Endothelial cell of umbilical vein (primary cell): Measurements from ENCODE around the gene CISH. TPM values are rescaled to one million over a fixed set of nuclear protein-coding genes. Genes with fewer than 3 reads are reported as not detected.

Experiments
- BruUV-seq: library from RNA; stranded (reverse); fragments of 400-500 nt; replicated peaks from 2 replicates; lab custom pipeline; 2021; lab: Mats Ljungman, UMichigan
- CTCF ChIA-PET: fragments of 300-600, 350-600 bp; sonication (Branson Sonifier 250); formaldehyde crosslinking; loops from one replicate; lab custom pipeline; 2021; ENCODE audit warnings: antibody characterized with exemption, inconsistent platforms; lab: Charles Lee
- POLR2A ChIA-PET: fragments of 300-600, 350-600 bp; sonication (Branson Sonifier 250); formaldehyde crosslinking; loops from one replicate; lab custom pipeline; 2021; ENCODE audit warnings: antibody characterized with exemption, inconsistent platforms; lab: Charles Lee
- DNase-seq: peaks from one replicate; pipeline ENCODE4 v3.0.0-alpha.2; 2011; ENCODE audit warnings: low read depth, low spot score
- FAIRE-seq: peaks from 2 replicates; lab custom pipeline; 2011; peaks lifted over from hg19 to GRCh38; lab: Jason Lieb, UNC
- H2AFZ ChIP-seq: 2 replicates; pipeline ENCODE4 v1.6.0; 2012; ENCODE audit warnings: low read depth, low read length, control low read depth, inconsistent platforms
- H3K27ac ChIP-seq: 2 replicates; pipeline ENCODE4 v1.5.1; 2011; ENCODE audit warnings: low read depth, mild to moderate bottlenecking, control low read depth, low read length, moderate library complexity; ENCODE audit not compliant: insufficient read depth
- H3K27me3 ChIP-seq, 2 experiments: 2 replicates each; pipeline versions ENCODE4 v1.6.0 to v1.6.1; 2011; ENCODE audit warnings: low read length in 2 of 2, mixed read lengths in 1 of 2; ENCODE audit not compliant: control insufficient read depth in 2 of 2, insufficient read depth in 2 of 2
- H3K36me3 ChIP-seq, 2 experiments: 2 replicates in 1 of 2; 3 replicates in 1 of 2; pipeline ENCODE4 v1.5.1; 2011; ENCODE audit warnings: low read length in 2 of 2, mild to moderate bottlenecking in 1 of 2, moderate library complexity in 1 of 2; ENCODE audit not compliant: control insufficient read depth in 2 of 2, insufficient read depth in 2 of 2; ENCODE audit errors: extremely low read depth in 1 of 2
- H3K4me1 ChIP-seq: 3 replicates; pipeline ENCODE4 v1.5.1; 2011; ENCODE audit warnings: mild to moderate bottlenecking, low read length; ENCODE audit not compliant: control insufficient read depth, insufficient read depth; ENCODE audit errors: extremely low read depth
- H3K4me2 ChIP-seq: 2 replicates; pipeline ENCODE4 v1.6.1; 2011; ENCODE audit warnings: low read length, control low read depth, mixed read lengths; ENCODE audit not compliant: insufficient read depth
- H3K4me3 ChIP-seq, 3 experiments: fragments of 200-600 bp in 1 of 3; sonication (generic), shearing (Covaris generic) in 1 of 3; replicated peaks in 1 of 3; 2 replicates each; pipeline ENCODE4 v1.5.1; 2011 to 2016; ENCODE audit warnings: control low read depth in 3 of 3, low read length in 3 of 3, mild to moderate bottlenecking in 2 of 3, inconsistent platforms in 1 of 3, low read depth in 1 of 3, moderate library complexity in 1 of 3; ENCODE audit not compliant: insufficient read depth in 1 of 3
- H3K79me2 ChIP-seq: 2 replicates; pipeline ENCODE4 v1.6.0; 2012; ENCODE audit warnings: low read length, inconsistent platforms; ENCODE audit not compliant: control insufficient read depth, insufficient read depth
- H3K9ac ChIP-seq: replicated peaks from 2 replicates; pipeline ENCODE3; 2011; ENCODE audit warnings: low read length, control low read depth; ENCODE audit not compliant: insufficient read depth; ENCODE audit errors: extremely low read depth
- H3K9me1 ChIP-seq: replicated peaks from 3 replicates; pipeline ENCODE4 v1.6.0; 2011; ENCODE audit warnings: mild to moderate bottlenecking, low read length; ENCODE audit not compliant: control insufficient read depth, insufficient read depth; ENCODE audit errors: extremely low read depth
- H3K9me3 ChIP-seq: replicated peaks from 2 replicates; pipeline ENCODE4 v1.5.1; 2012; ENCODE audit warnings: low read length, inconsistent platforms; ENCODE audit not compliant: control insufficient read depth, insufficient read depth
- H4K20me1 ChIP-seq: replicated peaks from 2 replicates; pipeline ENCODE3; 2011; ENCODE audit warnings: mild to moderate bottlenecking, low read length; ENCODE audit not compliant: control insufficient read depth, insufficient read depth; ENCODE audit errors: extremely low read depth
- CTCF ChIP-seq, 2 donors: IDR thresholded peaks; 1 replicate in 1 of 2; 2 replicates in 1 of 2; pipeline ENCODE4 v1.5.1; 2011; ENCODE audit warnings: low read length in 2 of 2, mild to moderate bottlenecking in 2 of 2, moderate library complexity in 2 of 2, control low read depth in 1 of 2, inconsistent platforms in 1 of 2, low read depth in 1 of 2; ENCODE audit not compliant: insufficient read depth in 1 of 2; ENCODE audit errors: extremely low read depth in 1 of 2
- EZH2 ChIP-seq: IDR thresholded peaks from 2 replicates; pipeline ENCODE4 v1.6.1; 2012; ENCODE audit warnings: borderline replicate concordance, low read depth, mild to moderate bottlenecking, moderate library complexity, low read length, inconsistent platforms; ENCODE audit not compliant: severe bottlenecking
- FOS ChIP-seq: IDR thresholded peaks from 2 replicates; pipeline ENCODE4 v1.6.1; 2011; ENCODE audit warnings: mild to moderate bottlenecking, low read length, moderate library complexity, borderline replicate concordance; ENCODE audit not compliant: insufficient read depth
- GATA2 ChIP-seq: IDR thresholded peaks from 2 replicates; pipeline ENCODE4 v1.7.0; 2011; ENCODE audit warnings: low read depth, mild to moderate bottlenecking, moderate library complexity, mixed read lengths, low read length; ENCODE audit not compliant: insufficient read length, insufficient read depth
- JUN ChIP-seq: IDR thresholded peaks from 2 replicates; pipeline ENCODE4 v1.6.1; 2011; ENCODE audit warnings: borderline replicate concordance, low read depth; ENCODE audit not compliant: insufficient read length, insufficient read depth
- MAX ChIP-seq: IDR thresholded peaks from 2 replicates; pipeline ENCODE4 v1.6.1; 2011; ENCODE audit not compliant: insufficient read depth, insufficient read length
- MYC ChIP-seq: IDR thresholded peaks from one replicate; pipeline ENCODE4 v1.6.1; 2011; ENCODE audit warnings: mild to moderate bottlenecking, low read depth, low read length
- POLR2A ChIP-seq: IDR thresholded peaks from 2 replicates; pipeline ENCODE4 v1.6.1; 2012; ENCODE audit warnings: low read depth, mild to moderate bottlenecking, control low read depth, low read length
- POLR2AphosphoS5 ChIP-seq: IDR thresholded peaks from 2 replicates; pipeline ENCODE4 v1.6.1; 2012; ENCODE audit warnings: low read depth, mild to moderate bottlenecking, control low read depth, low read length, moderate library complexity; ENCODE audit not compliant: insufficient read depth
- dilution Hi-C: fragments of 300-500 bp; cut with MboI; formaldehyde crosslinking; loops from one replicate; pipeline ENCODE4 v1.15.0; 2019; ENCODE audit warnings: low sequenced_read_pairs; ENCODE audit not compliant: extremely low pct_ligation_motif_present
- intact Hi-C: fragments of 100-400 bp; cut with micrococcal nuclease; formaldehyde crosslinking; loops from one replicate; pipeline ENCODE4 v1.10.0; 2022
- polyA plus RNA-seq, 4 experiments: library from polyadenylated mRNA; depleted of rRNA in 3 of 4; stranded (reverse) in 3 of 4; unstranded in 1 of 4; fragments of >200 nt; gene quantifications; 2 replicates each; pipeline versions ENCODE4 v1.2.1 to v1.2.3, GENCODE V29; 2011 to 2012; ENCODE audit warnings: missing spikeins in 1 of 4
- total RNA-seq: library from RNA; stranded (reverse); gene quantifications from 2 replicates; pipeline ENCODE4 v1.2.3, GENCODE V29; 2021

The CISH gene
- total and polyA plus RNA-seq, 2 donors (not counting 3 experiments of a cell fraction or from before 2014, with no cell fraction given) = 2.2 to 4.1 TPM

- ChIA-PET POLR2A (no interaction called here), CTCF (interaction anchor here (1.9 kb wide), 1 partner anchor 29 kb away, joined by 5 read pairs; no protein-coding TSS in a partner anchor)
- H3K27me3 ChIP-seq = no peaks in the 10 kb centered on the region
- no peak overlapping the region for H3K4me2 ChIP-seq
- no peak overlapping the region for H3K27ac ChIP-seq
- H3K36me3 ChIP-seq = no peaks in the 10 kb centered on the region
- no peak overlapping the region for H2AFZ ChIP-seq
- TF ChIP-seq POLR2AphosphoS5 (no peak), GATA2 (no peak), CTCF (IDR thresholded peaks at IDR 0.05; ENCODE audit: extremely low read depth in 1 of 2, insufficient read depth in 1 of 2, low read depth in 1 of 2, low read length in 2 of 2) (no peak), FOS (no peak)
- dilution Hi-C loops (no loop called here), intact Hi-C loops (no loop called here)
- DNase-seq (peak; percentile 40), FAIRE-seq (no peak)
- H3K4me1 ChIP-seq = peaks cover 7% of the 10 kb centered on the region
- H3K9ac ChIP-seq = no peak overlapping the region
- no peaks in the 10 kb centered on the region for H3K9me3 ChIP-seq
- BruUV-seq = no TSS peak
- H4K20me1 ChIP-seq = no peaks in the 10 kb centered on the region
- no peaks in the 10 kb centered on the region for H3K79me2 ChIP-seq
- no peaks in the 10 kb centered on the region for H3K9me1 ChIP-seq
- no peak overlapping the region for H3K4me3 ChIP-seq
Observed at GRCh38 chr3:50623840-50624474, 12.4 kb upstream of the CISH start.

- FAIRE-seq = no peak
- intact Hi-C loops = no loop called here
Observed at GRCh38 chr3:50622881-50623280, 11.3 kb upstream of the CISH start.

More at GRCh38 chr3:50622881-50623280, 11.3 kb upstream of the CISH start:
- no peak for DNase-seq
- POLR2A ChIA-PET = no interaction called here
- H4K20me1 ChIP-seq = no peaks in the 10 kb centered on the region
- H3K4me2 ChIP-seq = no peak overlapping the region
- H3K4me3 ChIP-seq = no peak overlapping the region
- dilution Hi-C loops = no loop called here
- no peaks in the 10 kb centered on the region for H3K79me2 ChIP-seq
- no peaks in the 10 kb centered on the region for H3K36me3 ChIP-seq
- H3K9me1 ChIP-seq = no peaks in the 10 kb centered on the region
- no peak overlapping the region for H3K27ac ChIP-seq
- no peak overlapping the region for H2AFZ ChIP-seq
- TF ChIP-seq POLR2AphosphoS5 = no peak
- TF ChIP-seq MAX = no peak
- no peak for TF ChIP-seq EZH2
- TF ChIP-seq GATA2 = no peak
- no peak for TF ChIP-seq POLR2A
- TF ChIP-seq CTCF (IDR thresholded peaks at IDR 0.05; ENCODE audit: extremely low read depth in 1 of 2, insufficient read depth in 1 of 2, low read depth in 1 of 2, low read length in 2 of 2) = no peak
- no peak for TF ChIP-seq MYC
- no peak for TF ChIP-seq JUN
- TF ChIP-seq FOS = no peak
- H3K4me1 ChIP-seq = peaks cover 7% of the 10 kb centered on the region
- CTCF ChIA-PET = no interaction called here
- no peaks in the 10 kb centered on the region for H3K9me3 ChIP-seq
- BruUV-seq = no TSS peak
- H3K9ac ChIP-seq = no peak overlapping the region
- H3K27me3 ChIP-seq = no peaks in the 10 kb centered on the region
